ENCODE data around the gene SUDS3.
"Not testable (repeated sequence)": the region's sequence is repeated elsewhere in the genome, so short reads cannot be mapped to it uniquely, and the experiment has no call there.

The SUDS3 gene

GRCh38 chr12:118404876-118405521 lies 28.6 kb downstream of the SUDS3 start:
- peak; percentile 71 to 80 for DNase-seq (ENCODE audit: low read depth in 2 of 2)
- peak; percentile 65 for TF ChIP-seq CTCF (IDR thresholded peaks at IDR 0.05; ENCODE audit: low read depth, low read length)
- H3K4me3 ChIP-seq (replicated peaks in 1 of 2; ENCODE audit: low read depth in 2 of 2, low read length in 2 of 2) = no peak overlapping the region

GRCh38 chr12:118408241-118408640 lies 31.9 kb downstream of the SUDS3 start:
- H3K4me3 ChIP-seq (replicated peaks in 1 of 2; ENCODE audit: low read depth in 2 of 2, low read length in 2 of 2); DNase-seq (ENCODE audit: low read depth in 2 of 2): not testable (repeated sequence)

GRCh38 chr12:118409834-118410233 lies 33.5 kb downstream of the SUDS3 start:
- DNase-seq (ENCODE audit: low read depth in 2 of 2) = no peak
- no peak for TF ChIP-seq CTCF (IDR thresholded peaks at IDR 0.05; ENCODE audit: low read depth, low read length)
- no peak overlapping the region for H3K4me3 ChIP-seq (replicated peaks in 1 of 2; ENCODE audit: low read depth in 2 of 2, low read length in 2 of 2)

- H3K4me3 ChIP-seq (replicated peaks in 1 of 2; ENCODE audit: low read depth in 2 of 2, low read length in 2 of 2) = no peak overlapping the region
- DNase-seq (ENCODE audit: low read depth in 2 of 2) = no peak
- TF ChIP-seq CTCF (IDR thresholded peaks at IDR 0.05; ENCODE audit: low read depth, low read length) = no peak
Observed at GRCh38 chr12:118417942-118418341, 41.6 kb downstream of the SUDS3 start.

- H3K4me3 ChIP-seq (replicated peaks in 1 of 2; ENCODE audit: low read depth in 2 of 2, low read length in 2 of 2) = no peak overlapping the region
- no peak for TF ChIP-seq CTCF (IDR thresholded peaks at IDR 0.05; ENCODE audit: low read depth, low read length)
- peak; percentile 8 to 61 for DNase-seq (ENCODE audit: low read depth in 2 of 2)
Observed at GRCh38 chr12:118418385-118419057, 42.2 kb downstream of the SUDS3 start.

GRCh38 chr12:118420673-118421072 lies 44.3 kb downstream of the SUDS3 start:
- DNase-seq (ENCODE audit: low read depth in 2 of 2) = no peak
- H3K4me3 ChIP-seq (replicated peaks in 1 of 2; ENCODE audit: low read depth in 2 of 2, low read length in 2 of 2) = no peak overlapping the region
- no peak for TF ChIP-seq CTCF (IDR thresholded peaks at IDR 0.05; ENCODE audit: low read depth, low read length)

- DNase-seq (ENCODE audit: low read depth in 2 of 2) = no peak
- no peak for TF ChIP-seq CTCF (IDR thresholded peaks at IDR 0.05; ENCODE audit: low read depth, low read length)
- no peak overlapping the region for H3K4me3 ChIP-seq (replicated peaks in 1 of 2; ENCODE audit: low read depth in 2 of 2, low read length in 2 of 2)
Observed at GRCh38 chr12:118424884-118425283, 48.5 kb downstream of the SUDS3 start.
